Endothelial cell of hepatic sinusoid (primary cell): ENCODE results near the gene ANKFN1.

ENCODE experiments used
- in situ Hi-C: cut with HindIII; loops from 2 replicates; pipeline ENCODE4 v1.10.0; 2017; ENCODE audit warnings: low sequenced_read_pairs

The ANKFN1 gene, protein sequence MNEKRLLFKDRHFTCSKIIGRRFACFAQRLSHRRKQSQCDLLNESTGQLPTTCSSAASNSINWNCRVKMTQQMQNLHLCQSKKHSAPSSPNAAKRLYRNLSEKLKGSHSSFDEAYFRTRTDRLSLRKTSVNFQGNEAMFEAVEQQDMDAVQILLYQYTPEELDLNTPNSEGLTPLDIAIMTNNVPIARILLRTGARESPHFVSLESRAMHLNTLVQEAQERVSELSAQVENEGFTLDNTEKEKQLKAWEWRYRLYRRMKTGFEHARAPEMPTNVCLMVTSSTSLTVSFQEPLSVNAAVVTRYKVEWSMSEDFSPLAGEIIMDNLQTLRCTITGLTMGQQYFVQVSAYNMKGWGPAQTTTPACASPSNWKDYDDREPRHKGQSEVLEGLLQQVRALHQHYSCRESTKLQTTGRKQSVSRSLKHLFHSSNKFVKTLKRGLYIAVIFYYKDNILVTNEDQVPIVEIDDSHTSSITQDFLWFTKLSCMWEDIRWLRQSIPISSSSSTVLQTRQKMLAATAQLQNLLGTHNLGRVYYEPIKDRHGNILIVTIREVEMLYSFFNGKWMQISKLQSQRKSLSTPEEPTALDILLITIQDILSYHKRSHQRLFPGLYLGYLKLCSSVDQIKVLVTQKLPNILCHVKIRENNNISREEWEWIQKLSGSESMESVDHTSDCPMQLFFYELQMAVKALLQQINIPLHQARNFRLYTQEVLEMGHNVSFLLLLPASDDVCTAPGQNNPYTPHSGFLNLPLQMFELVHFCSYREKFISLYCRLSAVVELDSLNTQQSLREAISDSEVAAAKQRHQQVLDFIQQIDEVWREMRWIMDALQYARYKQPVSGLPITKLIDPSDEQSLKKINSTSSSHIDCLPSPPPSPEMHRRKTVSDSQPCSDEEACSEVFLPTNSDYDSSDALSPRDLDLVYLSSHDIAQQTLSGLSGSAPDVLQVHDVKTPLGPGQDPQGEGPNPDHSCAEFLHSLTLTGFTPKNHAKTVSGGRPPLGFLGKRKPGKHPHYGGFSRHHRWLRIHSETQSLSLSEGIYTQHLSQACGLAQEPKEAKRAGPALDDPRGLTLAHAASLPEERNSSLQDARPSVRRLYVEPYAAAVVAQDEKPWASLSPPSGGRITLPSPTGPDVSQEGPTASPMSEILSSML

DNA sequence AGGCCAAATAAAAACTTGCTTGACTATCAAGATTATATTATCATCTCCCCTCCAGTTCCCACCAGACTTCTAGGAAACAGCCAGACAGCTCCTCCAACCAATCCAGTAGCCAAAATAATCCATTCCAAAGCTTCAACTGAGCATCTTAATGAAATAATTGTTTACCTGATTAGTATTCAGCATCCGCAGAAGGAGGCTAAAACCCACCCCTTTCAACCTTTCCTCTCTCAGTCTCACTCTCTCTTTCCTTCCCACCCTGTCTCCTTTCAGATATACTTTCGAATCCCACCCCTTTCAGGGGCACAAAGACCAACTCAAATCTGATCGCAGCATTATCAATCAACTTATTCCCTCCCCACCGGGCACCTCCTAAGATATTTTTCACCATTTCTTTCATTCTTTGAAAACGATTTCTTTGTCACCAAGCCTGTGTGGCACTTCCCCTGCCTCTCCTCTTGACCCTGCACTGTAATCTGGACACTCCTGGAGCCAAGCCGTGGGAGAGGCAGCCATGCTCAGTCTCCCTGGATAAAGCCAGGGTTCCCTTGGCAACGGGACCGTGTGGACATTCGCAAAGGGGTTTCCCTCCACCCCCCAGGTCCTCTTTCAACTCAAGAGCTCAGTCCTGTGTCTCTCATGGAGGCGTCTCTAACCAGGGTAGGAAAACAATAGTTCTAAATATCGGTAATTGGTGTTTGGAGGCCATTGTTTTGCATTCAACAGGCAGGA lies at the start of gene ANKFN1:
TSS of gene ANKFN1 (plus strand) at position 602 of the 729 bp plus-strand sequence. CDS start 59,193 bp downstream, outside the sequence.
- in situ Hi-C loops: no loop called here

DNA sequence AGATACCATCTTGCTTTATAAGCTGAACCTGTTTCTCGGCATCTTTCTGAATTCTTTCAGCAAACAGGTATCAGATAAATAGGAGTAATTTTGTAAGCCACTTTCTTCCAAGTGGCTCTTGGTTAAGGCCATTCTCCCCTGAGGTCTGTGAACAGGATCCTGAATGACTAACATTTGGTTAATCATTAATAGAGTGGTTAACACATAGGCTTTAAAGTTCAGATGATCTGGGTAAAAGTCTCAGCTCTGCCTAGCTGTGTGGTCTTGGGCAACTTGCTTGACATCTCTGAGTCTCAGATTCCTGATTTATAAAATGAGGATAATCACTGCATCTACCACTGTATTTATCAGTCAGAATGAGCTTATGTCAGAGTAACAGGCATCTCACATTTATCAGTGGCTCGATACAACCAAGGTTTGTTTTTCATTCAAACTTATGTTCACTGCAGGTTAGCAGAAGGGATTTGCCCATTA lies 44.4 kb upstream of the ANKFN1 start:
- in situ Hi-C loops: no loop called here

DNA sequence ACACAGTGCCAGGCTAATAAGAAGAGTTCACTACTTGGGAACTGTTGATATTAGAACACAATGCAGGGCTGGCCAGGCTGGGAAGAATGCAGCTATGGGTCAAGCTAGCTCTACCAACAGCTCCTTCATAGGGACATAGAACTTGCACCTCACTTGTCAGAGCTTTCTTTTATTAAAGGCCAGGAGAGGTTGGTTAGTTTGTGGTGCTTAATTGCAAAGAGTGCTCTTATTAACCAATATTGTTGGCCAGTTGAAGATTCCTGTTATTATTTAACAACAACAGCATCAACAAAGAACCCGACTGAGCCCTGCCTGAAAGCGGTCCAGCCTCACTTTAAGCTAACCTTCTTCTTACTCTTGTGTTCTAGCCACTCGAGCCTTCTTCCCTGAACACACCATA lies 43.4 kb upstream of the ANKFN1 start:
- in situ Hi-C loops: no loop called here

DNA sequence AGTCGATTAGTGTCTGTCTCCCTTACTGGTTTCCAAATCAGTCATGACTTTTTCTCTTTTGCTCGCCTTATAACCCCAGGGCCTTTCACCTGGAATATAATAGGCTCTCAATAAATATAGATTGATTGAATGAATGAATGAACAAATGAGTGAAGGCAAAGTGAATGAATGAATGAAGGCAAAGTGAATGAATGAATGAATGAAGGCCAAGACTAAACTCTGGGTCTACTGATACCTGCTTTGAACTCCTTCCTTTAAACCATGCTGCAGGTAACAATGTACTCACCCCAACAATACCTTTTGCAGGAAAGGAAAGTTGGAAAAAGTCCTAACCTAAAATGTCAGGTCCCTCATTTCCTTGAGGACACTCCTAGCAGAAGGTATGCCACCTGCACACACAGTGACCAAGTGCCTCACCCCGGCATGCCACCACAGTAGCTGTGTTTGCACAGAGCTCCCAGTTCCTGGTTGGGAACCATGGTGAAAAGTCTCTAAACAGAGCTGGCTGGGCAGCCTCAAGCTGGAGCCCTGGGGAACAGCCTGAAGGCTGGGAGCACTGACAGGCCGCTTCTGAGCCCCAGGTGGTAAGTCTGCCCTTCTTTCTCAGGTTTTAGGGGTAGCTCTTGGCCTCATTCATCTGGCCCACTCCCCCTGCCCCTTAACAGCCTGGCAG lies 42.7 kb upstream of the ANKFN1 start:
- in situ Hi-C loops: no loop called here

DNA sequence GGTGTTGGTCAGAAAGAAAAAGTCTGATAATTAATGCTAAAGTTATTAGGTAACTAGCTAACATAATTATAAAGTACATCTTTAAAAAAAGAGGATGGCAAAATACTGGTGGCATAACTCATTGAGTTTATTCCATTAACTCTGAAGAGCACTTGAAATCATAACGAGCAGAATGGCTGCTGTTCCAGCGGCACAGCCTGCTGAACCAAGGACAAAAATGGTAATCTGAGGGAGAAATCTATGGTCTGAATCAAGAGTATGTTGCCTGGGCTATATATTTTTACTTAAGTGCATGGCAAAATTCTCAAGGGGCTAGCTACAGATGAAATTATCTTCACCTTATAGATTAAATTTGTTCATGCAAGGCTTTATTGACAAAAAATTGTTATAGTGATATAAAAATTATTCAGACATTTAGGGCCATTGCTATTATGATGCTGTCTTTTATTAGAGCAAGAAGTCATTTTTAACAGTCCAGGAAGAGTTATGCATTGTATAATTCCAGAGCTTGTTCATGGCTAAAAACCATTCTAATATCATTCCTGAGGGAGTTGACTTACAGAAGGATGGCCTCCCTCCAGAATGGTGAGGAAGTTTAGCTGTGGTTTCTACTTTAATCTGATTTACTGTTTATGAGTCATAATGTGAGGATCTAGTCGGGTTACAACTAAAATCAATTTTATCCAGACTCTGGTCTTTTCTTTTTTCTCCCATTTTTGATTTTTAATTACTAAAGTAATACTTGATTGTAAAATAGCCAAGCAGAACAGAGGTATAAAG lies 41.4 kb upstream of the ANKFN1 start:
- in situ Hi-C loops: no loop called here

DNA sequence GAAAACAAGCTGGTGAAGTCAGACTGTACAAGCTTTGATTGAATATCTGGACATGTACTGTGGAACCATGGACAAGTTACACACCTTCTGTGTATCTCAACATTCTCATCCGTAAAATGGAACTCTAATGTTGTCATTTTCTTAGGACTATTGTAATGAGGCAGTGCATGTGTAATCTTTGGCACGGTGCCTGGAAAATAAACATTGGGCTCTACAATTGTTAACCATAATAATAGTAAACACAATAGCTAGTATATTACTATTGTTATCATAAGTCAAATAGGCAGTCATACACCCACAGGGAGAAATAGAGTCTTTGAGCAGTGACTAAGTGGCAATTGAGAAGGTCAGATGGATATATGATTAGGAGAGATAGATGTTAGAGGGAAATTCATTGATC lies 39.8 kb upstream of the ANKFN1 start:
- in situ Hi-C loops: no loop called here

DNA sequence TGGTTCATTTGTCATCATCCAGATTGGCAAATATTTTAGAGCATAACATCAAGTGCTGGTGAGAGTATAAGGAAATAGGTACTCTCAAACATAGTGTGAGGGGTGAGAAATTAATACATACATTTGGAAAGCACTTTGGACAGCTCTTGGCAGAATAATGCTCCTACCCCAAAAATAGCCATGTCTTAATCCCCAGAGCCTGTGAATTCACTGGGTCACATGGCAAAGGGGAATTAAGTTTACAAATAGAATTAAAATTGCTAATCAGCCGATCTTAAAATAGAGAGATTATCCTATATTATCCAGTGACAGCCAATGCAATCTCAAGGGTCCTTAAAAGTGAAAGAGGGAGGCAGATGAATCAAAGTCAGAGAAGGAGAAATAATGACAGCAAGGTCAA lies 38.8 kb upstream of the ANKFN1 start:
- in situ Hi-C loops: no loop called here

DNA sequence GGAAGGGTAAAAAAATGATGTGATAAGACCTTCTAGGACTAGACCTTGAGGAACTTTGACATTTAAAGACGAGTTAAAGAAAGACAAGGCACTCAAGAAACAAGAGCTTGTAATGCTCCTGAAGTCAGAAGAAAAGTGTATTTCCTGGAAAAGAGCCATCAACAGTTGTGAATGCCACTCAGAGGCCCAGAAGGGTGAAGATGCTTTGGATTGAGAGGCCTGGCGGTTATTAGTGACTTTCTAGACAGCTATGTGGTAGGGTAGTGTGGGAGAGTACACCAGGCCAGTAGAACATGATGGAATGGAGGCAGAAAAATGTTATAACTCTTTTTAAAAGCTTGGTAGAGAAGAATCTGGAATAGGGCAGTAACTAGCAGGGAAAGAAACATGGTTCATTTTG lies 34.1 kb upstream of the ANKFN1 start:
- in situ Hi-C loops: no loop called here

DNA sequence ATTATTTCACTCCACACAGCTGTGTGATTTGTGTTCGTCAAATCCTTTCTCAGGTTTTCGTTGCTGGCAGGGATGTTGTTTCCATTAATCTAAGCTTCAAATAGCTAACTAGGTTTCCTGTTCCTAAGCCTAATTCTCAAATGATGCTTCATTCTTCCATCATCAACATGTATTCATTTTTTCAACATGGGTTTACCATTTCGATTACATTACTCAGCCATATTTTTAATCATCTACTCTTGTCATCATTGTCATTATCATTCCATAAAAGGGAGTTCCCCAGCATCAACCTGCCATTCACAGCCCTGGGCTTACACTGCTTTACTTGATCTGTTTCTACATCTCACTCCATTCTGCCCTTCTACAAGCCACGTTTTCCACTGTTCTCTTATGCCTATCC lies 33.3 kb upstream of the ANKFN1 start:
- in situ Hi-C loops: no loop called here

DNA sequence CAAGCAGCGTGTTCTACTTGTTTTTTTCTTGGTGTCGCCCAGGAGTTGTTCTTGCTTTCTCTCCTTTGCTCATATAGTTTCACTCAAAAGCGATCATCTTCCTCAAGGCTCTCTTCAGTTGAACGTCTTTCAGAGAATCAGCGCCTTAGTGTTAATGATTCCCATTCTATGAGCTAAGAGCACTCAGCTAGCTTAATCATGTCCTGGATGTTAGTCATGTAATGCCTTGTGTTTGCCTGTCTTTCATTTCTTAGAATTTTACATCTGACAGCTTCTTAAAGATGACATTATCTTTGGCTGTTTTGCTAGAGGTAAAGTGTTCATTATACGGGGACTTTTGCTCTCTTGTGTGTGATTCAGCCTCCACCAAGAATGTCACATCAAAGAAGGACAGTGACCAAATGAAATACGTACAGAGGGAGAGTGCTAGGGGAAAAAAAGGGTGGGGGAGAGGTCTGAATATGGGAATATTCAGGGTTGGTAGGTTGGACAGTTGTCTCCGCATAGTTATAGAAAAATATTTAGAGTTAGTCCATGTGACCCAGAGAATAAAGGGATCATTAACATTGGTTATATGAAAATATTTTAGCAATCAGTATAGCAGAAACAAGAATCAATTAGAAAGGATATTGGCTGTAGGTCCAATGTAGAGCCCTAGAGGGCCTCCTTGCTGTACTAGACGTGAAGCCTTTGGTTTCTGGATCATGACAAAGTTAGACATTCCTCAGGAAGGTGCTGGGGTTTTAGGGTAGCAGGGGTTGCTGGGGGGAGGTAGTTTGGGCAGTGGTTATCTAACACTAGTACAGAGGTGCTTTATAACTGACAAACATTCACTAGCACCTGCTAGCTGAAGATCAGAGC lies 31.9 kb upstream of the ANKFN1 start:
- in situ Hi-C loops: no loop called here

DNA sequence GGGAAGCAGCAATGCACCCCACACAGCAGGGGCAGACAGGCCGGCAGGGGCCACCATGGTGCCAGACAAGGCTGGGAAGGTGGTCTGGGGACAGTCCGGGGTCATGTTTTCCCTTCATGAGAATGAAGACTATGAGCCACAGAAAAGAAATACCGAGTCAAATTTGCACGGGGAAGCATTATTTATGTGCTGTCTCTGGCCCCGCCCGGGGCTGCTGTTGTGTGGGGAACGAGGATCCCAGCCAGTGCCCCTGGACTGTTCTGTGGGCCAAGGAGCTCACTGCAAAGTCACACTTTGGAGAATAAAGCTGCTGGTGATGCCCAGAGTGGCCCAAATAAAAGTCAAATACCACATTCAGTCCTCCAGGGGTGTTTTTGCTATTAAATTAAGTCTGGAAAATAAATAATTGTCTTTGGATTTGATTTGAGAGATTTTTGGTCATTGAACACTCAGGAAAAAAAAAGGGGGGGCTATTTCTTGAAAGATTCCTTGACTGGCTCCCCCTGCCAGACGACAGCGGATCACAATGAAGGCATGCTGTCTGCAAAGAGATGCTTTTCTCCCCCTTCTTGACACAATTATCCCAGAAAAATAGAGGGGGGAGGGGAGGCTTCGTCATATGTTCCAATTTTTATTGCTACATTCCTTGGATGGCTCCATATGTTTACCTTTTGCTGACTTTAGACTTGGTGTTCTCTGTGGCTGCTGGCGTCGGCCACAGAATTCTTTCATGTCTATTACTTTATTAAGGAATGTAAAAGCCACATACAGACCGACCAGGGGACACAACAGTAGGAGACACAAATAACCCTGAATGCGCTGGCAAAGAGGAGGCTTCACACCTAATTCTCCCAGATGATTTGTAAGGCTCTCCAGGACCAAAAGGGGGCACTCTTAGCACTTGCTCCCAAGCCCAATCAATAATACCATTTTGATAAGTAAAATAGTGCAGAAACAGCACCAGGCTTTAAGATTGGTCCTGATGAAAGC lies 27.1 kb upstream of the ANKFN1 start:
- in situ Hi-C loops: no loop called here

DNA sequence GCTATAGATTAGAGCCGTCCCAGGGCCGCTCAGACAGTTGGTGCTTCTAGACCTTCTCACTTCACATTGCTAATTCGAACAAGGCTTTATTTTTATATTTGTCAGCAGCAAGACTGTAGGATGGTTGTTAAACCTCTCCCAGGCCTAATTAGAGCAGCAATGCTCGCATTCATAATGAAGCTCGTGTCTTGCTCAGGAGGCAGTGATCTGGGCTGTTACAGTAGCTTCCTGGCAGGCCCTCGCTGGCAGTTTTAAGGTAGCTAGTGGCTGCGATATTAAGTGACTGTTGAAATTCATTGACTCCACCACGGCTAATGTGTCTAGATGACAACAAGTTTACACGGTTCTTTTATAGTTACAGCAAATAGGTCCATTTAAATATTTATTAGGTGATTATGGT lies 23.2 kb upstream of the ANKFN1 start:
- in situ Hi-C loops: loop anchor here (5.0 kb wide), 1 partner anchor 42 kb away; no protein-coding TSS in a partner anchor

DNA sequence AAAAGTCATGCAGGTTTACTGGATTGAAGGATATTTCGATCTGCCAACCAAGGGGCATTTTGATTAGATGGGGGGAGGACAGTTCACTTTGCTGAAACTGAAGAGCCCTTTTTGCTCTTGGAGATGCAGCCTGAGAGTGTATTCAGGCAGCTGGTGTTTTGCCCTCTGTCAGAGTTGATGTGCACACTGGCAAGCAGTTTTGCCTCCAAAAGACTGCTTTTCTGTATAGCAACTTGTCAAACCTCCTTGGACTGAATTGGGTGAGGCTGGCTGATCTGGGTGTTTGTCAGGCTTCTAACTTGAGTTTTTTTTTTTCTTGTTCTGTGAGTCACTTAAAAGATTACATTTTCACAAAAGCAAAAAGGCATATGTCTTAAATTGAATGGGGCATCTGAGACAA lies 22.6 kb upstream of the ANKFN1 start:
- in situ Hi-C loops: loop anchor here (5.0 kb wide), 1 partner anchor 42 kb away; no protein-coding TSS in a partner anchor

DNA sequence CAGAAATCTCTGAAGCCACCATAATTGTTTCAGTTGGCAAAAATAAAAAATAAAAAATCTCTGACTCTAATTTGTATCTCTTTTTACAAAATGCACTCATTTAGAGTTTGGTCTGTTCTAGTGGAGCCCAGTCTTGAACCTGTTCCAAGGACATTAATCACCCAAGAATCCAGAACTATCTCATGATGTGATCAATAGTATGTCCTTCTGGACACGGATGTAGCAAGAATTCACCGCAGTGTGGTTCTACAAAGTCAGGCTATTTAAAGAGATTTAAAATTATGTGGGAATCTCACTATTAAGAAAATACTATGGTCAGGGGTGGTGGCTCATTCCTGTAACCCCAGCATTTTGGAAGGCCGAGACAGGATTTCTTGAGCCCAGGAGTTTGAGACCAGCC lies 21.8 kb upstream of the ANKFN1 start:
- in situ Hi-C loops: loop anchor here (5.0 kb wide), 1 partner anchor 41 kb away; no protein-coding TSS in a partner anchor

DNA sequence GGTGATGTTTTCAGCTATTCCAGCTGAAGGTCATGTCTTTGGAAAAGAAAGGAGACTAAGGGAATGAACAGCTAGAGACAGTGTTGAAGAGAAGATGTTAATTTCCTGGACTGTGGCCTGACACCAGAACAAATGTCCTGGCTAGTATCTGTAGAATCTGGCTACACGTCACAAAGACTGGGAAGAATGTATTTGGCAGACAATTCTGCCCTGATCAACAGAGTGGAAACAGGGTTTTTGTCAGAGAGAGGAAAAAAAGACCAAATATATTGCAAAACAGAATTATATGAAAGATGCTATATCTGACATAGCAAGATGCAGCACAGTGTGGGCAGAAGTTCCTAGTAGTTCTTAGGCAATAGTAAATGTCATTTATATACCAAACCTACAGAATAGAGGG lies 17.0 kb upstream of the ANKFN1 start:
- in situ Hi-C loops: no loop called here

DNA sequence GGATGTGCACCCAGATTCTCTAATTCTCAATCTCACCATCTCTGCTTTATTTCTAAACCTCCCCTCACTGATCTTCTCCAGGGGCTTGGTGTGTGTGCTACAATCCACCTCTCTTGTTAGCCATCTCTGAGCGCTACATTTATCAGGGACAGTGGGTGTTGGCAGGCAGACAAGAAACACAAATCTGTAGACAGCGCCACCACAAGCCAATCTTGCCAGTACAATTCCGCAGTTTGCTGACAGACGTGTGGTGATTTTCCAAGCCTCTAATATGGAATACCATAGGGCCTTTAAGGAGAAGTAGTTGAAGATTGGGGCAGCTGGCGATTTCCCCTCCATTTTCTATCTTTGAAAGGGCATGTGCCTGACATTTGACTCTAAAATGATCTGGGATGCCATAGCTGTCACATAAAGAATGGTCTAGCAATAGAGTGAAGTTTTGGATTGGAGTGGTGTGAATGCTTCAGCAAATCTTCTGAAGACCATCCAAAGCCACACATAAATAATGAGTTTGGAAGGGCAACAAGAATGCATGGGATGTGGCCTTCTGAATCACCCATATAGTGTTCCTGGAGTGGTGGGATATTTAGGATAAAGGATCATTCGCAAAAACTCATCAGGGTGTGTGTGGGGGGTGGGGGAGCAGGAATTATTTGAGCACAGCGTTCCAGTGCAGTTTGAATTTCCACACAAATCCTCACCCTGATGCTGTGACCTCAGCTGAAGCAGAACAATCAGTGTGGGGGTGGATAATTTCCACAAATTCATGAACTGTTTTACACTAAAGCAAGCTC lies 12.0 kb upstream of the ANKFN1 start:
- in situ Hi-C loops: no loop called here
